ENCODE results near the gene GM2A.
A peak's percentile ranks its signal among the peaks of the same experiment; 100 is the strongest.

GM2A gene

GRCh38 chr5:151223447-151224264 lies 29.3 kb upstream of the GM2A start, which contains the start of gene CCDC69:
TSS of gene CCDC69 (minus strand) at chr5:151224092. CDS start at chr5:151223970, 122 bp downstream.
- Histone ChIP-seq H3K4me2 (ENCODE audit: low read length) (peak within 1 kb of the TSS; percentile 95), H3K9me2 (replicated peaks; ENCODE audit: control insufficient read depth, low read length) (no peaks in the 10 kb centered on the region), H3K4me3 (ENCODE audit: low read length) (peak within 1 kb of the TSS; percentile 95), H3K79me2 (ENCODE audit: control insufficient read depth, low read length) (peaks cover 52% of the 10 kb centered on the region), H3F3A (ENCODE audit: control insufficient read depth, insufficient read depth) (peaks cover 40% of the 10 kb centered on the region), H3K36me3 (ENCODE audit: control insufficient read depth, low read length) (peaks cover 52% of the 10 kb centered on the region), H3K27me3 (ENCODE audit: control insufficient read depth, low read length) (no peaks in the 10 kb centered on the region), H3K4me1 (ENCODE audit: control insufficient read depth, low read length) (peaks cover 72% of the 10 kb centered on the region), H4K20me1 (ENCODE audit: control insufficient read depth, insufficient read depth, low read depth, low read length) (no peaks in the 10 kb centered on the region; the same call in 1 of the 2 replicates), H3K9me3 (ENCODE audit: control insufficient read depth, insufficient read depth, low read length) (no peaks in the 10 kb centered on the region), H3K27ac (ENCODE audit: low read depth, low read length) (peak within 1 kb of the TSS; percentile 98)
- TF ChIP-seq EZH2phosphoT487 (IDR thresholded peaks at IDR 0.05; ENCODE audit: borderline replicate concordance, low read length) (no peak), CTCF (IDR thresholded peaks at IDR 0.05; ENCODE audit: low read depth, low read length, poor library complexity, severe bottlenecking) (peak; percentile 26)

- H3K27ac ChIP-seq (ENCODE audit: low read depth, low read length) = peak overlapping the region; percentile 98
- H3K9me2 ChIP-seq (replicated peaks; ENCODE audit: control insufficient read depth, low read length) = no peaks in the 10 kb centered on the region
- TF ChIP-seq EZH2phosphoT487 (IDR thresholded peaks at IDR 0.05; ENCODE audit: borderline replicate concordance, low read length) (no peak), CTCF (IDR thresholded peaks at IDR 0.05; ENCODE audit: low read depth, low read length, poor library complexity, severe bottlenecking) (no peak)
- H4K20me1 ChIP-seq (ENCODE audit: control insufficient read depth, insufficient read depth, low read depth, low read length) = no peaks in the 10 kb centered on the region; the same call in 1 of the 2 replicates
- H3F3A ChIP-seq (ENCODE audit: control insufficient read depth, insufficient read depth) = peaks cover 37% of the 10 kb centered on the region
- H3K4me2 ChIP-seq (ENCODE audit: low read length) = peak overlapping the region; percentile 95
- peaks cover 45% of the 10 kb centered on the region for H3K79me2 ChIP-seq (ENCODE audit: control insufficient read depth, low read length)
- no peaks in the 10 kb centered on the region for H3K27me3 ChIP-seq (ENCODE audit: control insufficient read depth, low read length)
- peaks cover 45% of the 10 kb centered on the region for H3K36me3 ChIP-seq (ENCODE audit: control insufficient read depth, low read length)
- H3K9me3 ChIP-seq (ENCODE audit: control insufficient read depth, insufficient read depth, low read length) = no peaks in the 10 kb centered on the region
- peaks cover 64% of the 10 kb centered on the region for H3K4me1 ChIP-seq (ENCODE audit: control insufficient read depth, low read length)
- peak overlapping the region; percentile 95 for H3K4me3 ChIP-seq (ENCODE audit: low read length)
Observed at GRCh38 chr5:151224372-151224771, 28.6 kb upstream of the GM2A start.

DNA sequence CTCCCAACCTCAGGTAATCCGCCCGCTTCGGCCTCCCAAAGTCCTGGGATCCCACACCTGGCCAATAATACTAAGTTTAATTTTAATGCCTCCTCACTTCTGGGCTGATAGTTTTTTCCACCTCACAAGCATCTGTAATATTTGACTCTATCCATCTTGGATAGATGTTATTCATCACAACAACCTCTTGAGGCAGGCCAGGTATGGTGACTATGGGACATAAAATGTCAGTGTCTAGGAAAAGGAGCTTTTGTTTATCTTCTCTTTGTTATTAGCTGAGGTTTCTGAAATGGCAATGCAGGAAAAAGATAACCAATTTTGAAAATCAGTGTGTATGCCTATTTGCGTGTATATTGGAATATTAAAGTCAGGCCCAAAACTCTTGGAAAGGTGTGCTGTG lies 27.9 kb upstream of the GM2A start:
- H3K27ac ChIP-seq (ENCODE audit: low read depth, low read length) = peak overlapping the region; percentile 98; the same call in 1 of the 2 replicates

More for the DNA sequence above, 27.9 kb upstream of the GM2A start:
- peak overlapping the region; percentile 23 for H3K4me2 ChIP-seq (ENCODE audit: low read length)
- no peaks in the 10 kb centered on the region for H3K9me3 ChIP-seq (ENCODE audit: control insufficient read depth, insufficient read depth, low read length)
- H3K79me2 ChIP-seq (ENCODE audit: control insufficient read depth, low read length) = peaks cover 38% of the 10 kb centered on the region
- H3K36me3 ChIP-seq (ENCODE audit: control insufficient read depth, low read length) = peaks cover 38% of the 10 kb centered on the region
- TF ChIP-seq CTCF (IDR thresholded peaks at IDR 0.05; ENCODE audit: low read depth, low read length, poor library complexity, severe bottlenecking) (peak; percentile 23), EZH2phosphoT487 (IDR thresholded peaks at IDR 0.05; ENCODE audit: borderline replicate concordance, low read length) (no peak)
- H3K4me1 ChIP-seq (ENCODE audit: control insufficient read depth, low read length) = peaks cover 57% of the 10 kb centered on the region
- no peaks in the 10 kb centered on the region for H3K27me3 ChIP-seq (ENCODE audit: control insufficient read depth, low read length)
- H3K9me2 ChIP-seq (replicated peaks; ENCODE audit: control insufficient read depth, low read length) = no peaks in the 10 kb centered on the region
- no peak overlapping the region for H3K4me3 ChIP-seq (ENCODE audit: low read length)
- H4K20me1 ChIP-seq (ENCODE audit: control insufficient read depth, insufficient read depth, low read depth, low read length) = no peaks in the 10 kb centered on the region; the same call in 1 of the 2 replicates
- H3F3A ChIP-seq (ENCODE audit: control insufficient read depth, insufficient read depth) = peaks cover 30% of the 10 kb centered on the region

All from DOHH2 (cell line).